ENCODE measurements around the gene GRIN2B. TPM values are rescaled to one million over a fixed set of nuclear protein-coding genes. Genes with fewer than 3 reads are reported as not detected.

GRIN2B gene
- total and polyA plus RNA-seq, 2 of the 13 experiments (the other 11 are each of a cell fraction or from before 2014, with no cell fraction given): 0.05 to 0.13 TPM

- CTCF ChIA-PET (ENCODE audit: low intra/inter-chr PET ratio, low total read pairs): no interaction called here
- intact Hi-C loops (cut with micrococcal nuclease; ENCODE audit: unreplicated experiment): no loop called here
Observed at GRCh38 chr12:13973996-13974395, 7.4 kb downstream of the GRIN2B start.

More at GRCh38 chr12:13973996-13974395, 7.4 kb downstream of the GRIN2B start:
- FAIRE-seq (no peak), DNase-seq (ENCODE audit: low spot score) (no peak), ATAC-seq (no peak)
- no peak overlapping the region for H3K9ac ChIP-seq (ENCODE audit: insufficient read depth, low read depth, low read length)
- no peaks in the 10 kb centered on the region for H3K79me2 ChIP-seq (ENCODE audit: insufficient read depth, low read length)
- H3K4me2 ChIP-seq (ENCODE audit: low read depth, low read length): no peak overlapping the region
- H3K4me1 ChIP-seq (ENCODE audit: insufficient read depth, low read length): no peaks in the 10 kb centered on the region
- H3K27ac ChIP-seq (ENCODE audit: extremely low read length, insufficient read depth, low read length): no peak overlapping the region
- POLR2A ChIA-PET: no interaction called here
- no peaks in the 10 kb centered on the region for H3K36me3 ChIP-seq (replicated peaks in 1 of 2; ENCODE audit: control insufficient read depth in 1 of 2, insufficient read depth in 2 of 2, low read length in 2 of 2)
- no peaks in the 10 kb centered on the region for H4K20me1 ChIP-seq (ENCODE audit: insufficient read depth, low read length)
- in situ Hi-C loops (cut with HindIII; ENCODE audit: extremely low pct_ligation_motif_present, low pct_unique_long_range_greater_than_20kb): no loop called here
- no peaks in the 10 kb centered on the region for H3K9me3 ChIP-seq (ENCODE audit: low read length)
- no peak overlapping the region for H2AFZ ChIP-seq (ENCODE audit: low read length)
- TF ChIP-seq PHF20 (CRISPR knock-in tag; IDR thresholded peaks at IDR 0.05) (no peak), CCDC6 (CRISPR knock-in tag; IDR thresholded peaks at IDR 0.05) (no peak), AHDC1 (CRISPR knock-in tag; IDR thresholded peaks at IDR 0.05; ENCODE audit: borderline replicate concordance) (no peak), SIX1 (CRISPR knock-in tag; IDR thresholded peaks at IDR 0.05; ENCODE audit: borderline replicate concordance) (no peak), SOX13 (IDR thresholded peaks at IDR 0.05) (no peak), SOX13 (CRISPR knock-in tag; conservative IDR thresholded peaks at IDR 0.05 in 1 of 2, IDR thresholded peaks at IDR 0.05 in 1 of 2) (no peak), ZMYM4 (CRISPR knock-in tag; IDR thresholded peaks at IDR 0.05) (no peak), ZKSCAN8 (CRISPR knock-in tag; IDR thresholded peaks at IDR 0.05; ENCODE audit: borderline replicate concordance) (no peak), PAWR (CRISPR knock-in tag; IDR thresholded peaks at IDR 0.05; ENCODE audit: borderline replicate concordance) (no peak), SP4 (CRISPR knock-in tag; IDR thresholded peaks at IDR 0.05) (no peak), ZNF383 (CRISPR knock-in tag; IDR thresholded peaks at IDR 0.05; ENCODE audit: borderline replicate concordance) (no peak), HES4 (CRISPR knock-in tag; IDR thresholded peaks at IDR 0.05; ENCODE audit: borderline replicate concordance) (no peak), RELA (CRISPR knock-in tag; IDR thresholded peaks at IDR 0.05) (no peak), MAFK (conservative IDR thresholded peaks at IDR 0.05 in 1 of 2, IDR thresholded peaks at IDR 0.05 in 1 of 2; ENCODE audit: low read length in 2 of 2) (no peak), RCOR2 (CRISPR knock-in tag; IDR thresholded peaks at IDR 0.05) (no peak), NFRKB (IDR thresholded peaks at IDR 0.05) (no peak)
- TF ChIP-seq, protein P1, sequence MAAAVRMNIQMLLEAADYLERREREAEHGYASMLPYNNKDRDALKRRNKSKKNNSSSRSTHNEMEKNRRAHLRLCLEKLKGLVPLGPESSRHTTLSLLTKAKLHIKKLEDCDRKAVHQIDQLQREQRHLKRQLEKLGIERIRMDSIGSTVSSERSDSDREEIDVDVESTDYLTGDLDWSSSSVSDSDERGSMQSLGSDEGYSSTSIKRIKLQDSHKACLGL (CRISPR knock-in tag; IDR thresholded peaks at IDR 0.05): no peak
- TF ChIP-seq, protein P2, sequence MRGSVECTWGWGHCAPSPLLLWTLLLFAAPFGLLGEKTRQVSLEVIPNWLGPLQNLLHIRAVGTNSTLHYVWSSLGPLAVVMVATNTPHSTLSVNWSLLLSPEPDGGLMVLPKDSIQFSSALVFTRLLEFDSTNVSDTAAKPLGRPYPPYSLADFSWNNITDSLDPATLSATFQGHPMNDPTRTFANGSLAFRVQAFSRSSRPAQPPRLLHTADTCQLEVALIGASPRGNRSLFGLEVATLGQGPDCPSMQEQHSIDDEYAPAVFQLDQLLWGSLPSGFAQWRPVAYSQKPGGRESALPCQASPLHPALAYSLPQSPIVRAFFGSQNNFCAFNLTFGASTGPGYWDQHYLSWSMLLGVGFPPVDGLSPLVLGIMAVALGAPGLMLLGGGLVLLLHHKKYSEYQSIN (CRISPR knock-in tag; IDR thresholded peaks at IDR 0.05; ENCODE audit: borderline replicate concordance): no peak
- TF ChIP-seq, protein P3, sequence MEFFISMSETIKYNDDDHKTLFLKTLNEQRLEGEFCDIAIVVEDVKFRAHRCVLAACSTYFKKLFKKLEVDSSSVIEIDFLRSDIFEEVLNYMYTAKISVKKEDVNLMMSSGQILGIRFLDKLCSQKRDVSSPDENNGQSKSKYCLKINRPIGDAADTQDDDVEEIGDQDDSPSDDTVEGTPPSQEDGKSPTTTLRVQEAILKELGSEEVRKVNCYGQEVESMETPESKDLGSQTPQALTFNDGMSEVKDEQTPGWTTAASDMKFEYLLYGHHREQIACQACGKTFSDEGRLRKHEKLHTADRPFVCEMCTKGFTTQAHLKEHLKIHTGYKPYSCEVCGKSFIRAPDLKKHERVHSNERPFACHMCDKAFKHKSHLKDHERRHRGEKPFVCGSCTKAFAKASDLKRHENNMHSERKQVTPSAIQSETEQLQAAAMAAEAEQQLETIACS (CRISPR knock-in tag; IDR thresholded peaks at IDR 0.05): no peak
- H3K27me3 ChIP-seq (ENCODE audit: control insufficient read depth in 1 of 2, insufficient read depth in 2 of 2, low read length in 2 of 2): peaks cover 1 to 3% of the 10 kb centered on the region in 2 experiments; a peak in 2 of 5 replicates
- no peak overlapping the region for H3K4me3 ChIP-seq (replicated peaks in 1 of 3; ENCODE audit: insufficient read depth in 1 of 3, low read depth in 2 of 3, low read length in 3 of 3)
- no TSS peak for BruUV-seq (replicated peaks)

All from HepG2 (cell line).